8988T (cell line): ENCODE measurements around the gene TBC1D5.
"Not testable (repeated sequence)": the region's sequence is repeated elsewhere in the genome, so short reads cannot be mapped to it uniquely, and the experiment has no call there.

ENCODE experiments used
- DNase-seq: peaks from one replicate; pipeline ENCODE4 v3.0.0; 2011

Gene TBC1D5

GRCh38 chr3:17747174-17747889 is 4.9 kb upstream of the TBC1D5 start:
- no peak for DNase-seq

GRCh38 chr3:17745894-17746293 is 3.5 kb upstream of the TBC1D5 start:
- no peak for DNase-seq

GRCh38 chr3:17745301-17745700 is 2.9 kb upstream of the TBC1D5 start:
- no peak for DNase-seq

DNA sequence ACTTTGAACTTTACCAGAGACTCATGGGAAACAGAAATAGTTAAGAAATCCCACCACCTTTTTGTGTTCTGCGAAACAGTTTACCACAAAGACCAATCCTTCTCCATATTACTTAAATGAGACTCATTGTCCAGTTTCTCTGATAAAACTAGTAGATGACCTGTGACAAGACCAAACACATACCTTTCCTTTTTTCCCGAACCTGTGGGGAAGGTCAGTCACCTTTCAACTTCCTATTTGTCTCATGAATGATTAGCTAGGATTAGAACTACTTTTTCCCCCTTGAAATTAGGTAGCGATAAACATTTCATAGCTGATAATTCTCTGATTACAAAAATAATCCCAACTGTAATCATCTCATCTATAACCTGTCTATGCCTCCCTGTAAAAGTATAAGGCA is 2.3 kb upstream of the TBC1D5 start:
- no peak for DNase-seq

GRCh38 chr3:17743658-17743995 is 1.2 kb upstream of the TBC1D5 start:
- no peak for DNase-seq

DNA sequence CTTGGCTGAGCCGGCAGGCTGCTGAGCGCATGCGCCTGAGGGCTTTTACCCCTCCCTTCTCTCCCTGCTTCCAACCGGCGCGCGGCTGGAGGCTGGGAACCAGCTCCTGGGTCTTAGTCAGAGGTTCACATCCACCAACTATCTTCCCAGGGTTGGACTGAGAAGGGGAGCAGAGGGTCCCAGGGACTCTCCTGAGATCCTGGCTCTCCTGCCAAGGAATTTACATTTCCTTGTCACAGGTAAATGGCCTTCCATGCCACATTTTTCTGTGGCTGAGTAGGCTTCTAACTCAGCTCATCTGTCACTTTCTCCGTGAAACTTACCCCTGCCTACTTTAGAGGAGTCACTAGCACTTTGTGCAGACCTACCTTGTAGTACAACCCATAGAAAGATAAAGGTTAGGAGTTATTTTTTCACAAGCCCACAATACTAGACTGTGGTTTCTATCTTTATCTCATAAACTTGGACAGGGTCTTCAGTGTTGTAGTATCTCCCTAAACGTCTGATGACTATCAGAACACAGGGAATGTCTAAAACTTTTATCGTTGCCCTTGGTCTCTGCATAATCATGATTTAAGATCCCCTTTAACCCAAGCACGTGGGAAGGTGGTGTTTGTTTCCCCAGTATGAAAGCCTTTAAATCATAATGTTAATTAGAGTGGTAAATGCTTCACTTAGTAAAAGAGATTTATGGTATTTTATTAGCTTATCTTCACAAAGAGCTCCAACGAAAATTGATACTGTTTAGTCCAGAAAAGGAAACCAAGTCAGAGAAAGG is 638 bp upstream of the TBC1D5 start:
- DNase-seq: no peak

DNA sequence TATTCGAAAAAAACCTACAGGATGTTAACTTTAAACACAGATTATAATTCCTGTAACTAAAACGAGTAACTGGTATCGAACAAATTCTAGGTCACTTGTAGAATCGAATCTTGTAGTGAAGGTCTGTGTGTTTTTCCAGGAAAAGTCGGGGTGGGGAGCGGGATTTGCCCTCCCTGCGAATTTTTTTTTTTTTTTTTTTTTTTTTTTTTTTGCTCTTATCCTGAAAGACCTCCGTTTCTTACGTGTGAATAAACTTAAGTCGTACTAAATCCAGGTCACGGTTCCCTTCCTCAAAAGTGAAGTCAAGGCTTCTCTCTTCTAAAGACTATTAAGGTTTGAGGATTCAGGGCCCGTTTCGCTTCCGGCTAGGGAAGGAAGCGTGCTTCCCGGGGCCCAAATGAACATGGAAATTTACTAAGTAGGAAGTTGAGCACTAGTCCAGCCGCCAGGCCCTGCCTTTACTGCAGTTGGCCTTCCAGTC is 770 bp downstream of the TBC1D5 start:
- DNase-seq: no peak

GRCh38 chr3:17740721-17741141 is 1.7 kb downstream of the TBC1D5 start:
- DNase-seq: no peak

- no peak for DNase-seq
Observed at GRCh38 chr3:17738921-17739320, 3.5 kb downstream of the TBC1D5 start.

DNA sequence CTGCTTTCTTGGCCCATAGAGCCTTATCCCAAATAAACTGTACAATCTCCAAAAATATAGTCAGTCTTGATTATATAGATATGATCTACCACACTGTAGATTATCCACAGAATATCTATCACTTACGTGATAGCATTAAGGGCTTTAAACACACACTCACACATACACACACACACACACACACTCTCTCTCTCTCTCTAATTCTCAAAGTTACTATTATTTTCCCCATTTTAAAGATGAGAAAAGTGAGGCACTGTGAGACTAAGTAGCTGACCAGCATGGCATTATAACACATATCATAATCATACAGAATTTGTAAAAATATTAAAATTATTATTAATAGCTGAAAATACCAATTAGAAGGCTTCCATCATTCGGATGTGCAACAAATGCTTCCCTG is 4.2 kb downstream of the TBC1D5 start:
- DNase-seq: no peak

DNA sequence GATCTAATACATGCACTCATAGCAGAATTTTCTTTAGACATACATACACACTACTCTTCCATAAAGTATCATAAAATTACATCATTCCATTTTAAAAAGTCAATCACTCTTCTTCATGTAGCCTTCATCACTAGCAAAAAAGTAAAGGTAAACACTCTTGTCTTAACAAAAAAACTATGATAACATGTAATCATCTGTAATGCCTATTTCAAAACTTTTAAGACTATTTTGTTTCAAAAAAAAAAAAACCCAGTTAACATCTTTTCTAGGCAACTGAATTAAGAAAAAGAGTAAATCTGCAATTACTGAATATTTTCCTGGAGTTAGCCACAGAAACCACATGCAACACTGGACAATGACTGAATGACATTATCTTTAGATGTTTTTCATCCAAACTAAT is 4.8 kb downstream of the TBC1D5 start:
- no peak for DNase-seq

- not testable (repeated sequence) for DNase-seq
Observed at GRCh38 chr3:17735362-17735761, 7.1 kb downstream of the TBC1D5 start.

- DNase-seq: no peak
Observed at GRCh38 chr3:17733768-17734167, 8.7 kb downstream of the TBC1D5 start.

DNA sequence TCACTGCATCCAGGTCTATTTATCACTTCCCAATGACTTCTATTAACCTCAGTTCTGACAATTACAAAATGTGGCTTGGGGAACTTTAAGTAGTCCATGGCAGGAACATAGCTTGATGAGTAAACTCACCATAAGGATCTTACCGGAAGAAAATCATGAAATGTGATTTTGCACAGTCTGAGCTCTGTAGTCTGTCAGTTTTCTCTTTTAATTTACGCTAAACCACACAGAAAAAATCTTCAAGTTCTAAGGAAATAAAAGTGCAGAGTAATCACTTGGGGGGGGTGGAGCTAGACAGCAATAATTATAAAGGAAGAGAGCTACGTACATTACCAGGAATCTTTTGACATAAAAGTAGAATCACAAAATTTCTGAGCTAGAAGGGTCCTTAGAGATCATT is 9.2 kb downstream of the TBC1D5 start:
- DNase-seq: no peak

- no peak for DNase-seq
Observed at GRCh38 chr3:17730318-17730967, 12.0 kb downstream of the TBC1D5 start.

- no peak for DNase-seq
Observed at GRCh38 chr3:17726313-17726712, 16.1 kb downstream of the TBC1D5 start.

- not testable (repeated sequence) for DNase-seq
Observed at GRCh38 chr3:17725844-17726243, 16.6 kb downstream of the TBC1D5 start.

GRCh38 chr3:17724948-17725347 is 17.5 kb downstream of the TBC1D5 start:
- no peak for DNase-seq

DNA sequence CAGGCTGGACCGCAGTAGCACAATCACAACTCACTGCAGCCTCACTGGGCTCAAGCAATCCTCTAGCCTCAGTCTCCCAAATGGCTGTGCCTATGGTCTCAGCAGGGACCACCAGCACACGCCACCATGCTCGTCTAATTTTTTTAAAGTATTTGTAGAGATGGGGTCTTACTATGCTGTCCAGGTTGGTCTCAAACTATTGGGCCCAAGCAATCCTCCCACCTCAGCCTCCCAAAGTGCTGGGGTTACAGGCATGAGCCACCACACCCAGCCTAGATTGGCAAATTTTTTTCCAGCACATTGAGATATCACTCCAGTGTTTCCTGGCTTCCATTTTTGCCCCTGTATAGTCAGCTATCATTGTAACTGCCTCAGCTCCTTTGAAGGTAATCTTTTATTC is 18.3 kb downstream of the TBC1D5 start:
- DNase-seq: no peak

GRCh38 chr3:17717411-17717810 is 25.0 kb downstream of the TBC1D5 start:
- DNase-seq: no peak

- DNase-seq: no peak
Observed at GRCh38 chr3:17714473-17714872, 28.0 kb downstream of the TBC1D5 start.

- no peak for DNase-seq
Observed at GRCh38 chr3:17709236-17709810, 33.1 kb downstream of the TBC1D5 start.

- DNase-seq: no peak
Observed at GRCh38 chr3:17707813-17708543, 34.5 kb downstream of the TBC1D5 start.
